SU-DHL-6 (cell line): Measurements from ENCODE around the gene TMEM154.

Experiments
- CTCF ChIP-seq: fragments of 200-600 bp; sonication (generic); IDR thresholded peaks from one replicate; pipeline ENCODE4 v1.5.1; 2017; ENCODE audit warnings: antibody characterized with exemption, mild to moderate bottlenecking, low read length, moderate library complexity; ENCODE audit not compliant: insufficient read depth, poor library complexity, severe bottlenecking
- EZH2phosphoT487 ChIP-seq: fragments of 200-600 bp; sonication (generic), shearing (Covaris generic); conservative IDR thresholded peaks from 2 replicates; pipeline ENCODE4 v1.6.1; 2018; ENCODE audit warnings: mild to moderate bottlenecking, antibody characterized with exemption, low read length, moderate library complexity, mixed read lengths

- no peak for TF ChIP-seq CTCF
- TF ChIP-seq EZH2phosphoT487 = no peak
Observed at GRCh38 chr4:152610131-152610530, 69.7 kb downstream of the TMEM154 start.
